HUES6 (cell line): ENCODE data around the gene PIK3CG.
"Not testable (repeated sequence)": the region's sequence is repeated elsewhere in the genome, so short reads cannot be mapped to it uniquely, and the experiment has no call there.

Source experiments
- H3K27ac ChIP-seq: 2 replicates; pipeline ENCODE4 v1.7.0; 2013; ENCODE audit warnings: low read depth, mild to moderate bottlenecking, low read length, inconsistent platforms
- H3K27me3 ChIP-seq: 2 replicates; pipeline ENCODE4 v1.6.1; 2013; ENCODE audit warnings: low read length; ENCODE audit not compliant: control insufficient read depth, insufficient read depth
- H3K36me3 ChIP-seq: 2 replicates; pipeline ENCODE4 v1.6.1; 2013; ENCODE audit warnings: low read length; ENCODE audit not compliant: control insufficient read depth, insufficient read depth
- H3K4me1 ChIP-seq: 2 replicates; pipeline ENCODE4 v1.6.1; 2013; ENCODE audit warnings: low read length; ENCODE audit not compliant: control insufficient read depth, insufficient read depth
- H3K4me3 ChIP-seq: 2 replicates; pipeline ENCODE4 v1.5.1; 2013; ENCODE audit warnings: low read depth, low read length
- H3K9ac ChIP-seq: one replicate; pipeline ENCODE4 v1.6.1; 2013; ENCODE audit warnings: mild to moderate bottlenecking, low read length
- H3K9me3 ChIP-seq: 2 replicates; pipeline ENCODE4 v1.6.1; 2013; ENCODE audit warnings: low read depth, low read length; ENCODE audit not compliant: control insufficient read depth, insufficient read depth

PIK3CG gene

DNA sequence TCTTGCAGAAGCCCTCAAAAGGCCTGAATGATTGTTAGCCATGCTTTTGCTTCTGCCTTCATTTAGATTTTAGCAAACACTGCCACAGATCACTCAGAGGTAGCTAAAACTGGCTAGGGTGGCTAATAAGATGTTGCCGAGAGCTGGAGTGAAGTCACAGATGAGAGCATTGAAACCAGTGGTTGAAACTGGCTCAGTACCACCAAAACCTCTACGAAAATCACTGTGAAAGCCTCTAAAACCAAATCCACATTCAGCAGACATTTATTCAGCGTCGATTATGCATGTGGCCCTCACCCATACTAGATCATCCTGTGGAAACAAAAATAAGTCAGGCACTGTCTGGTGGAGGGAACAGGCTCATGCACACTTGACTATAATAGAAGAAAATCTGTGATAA lies 50.8 kb downstream of the PIK3CG start:
- Histone ChIP-seq H3K27ac (no peak overlapping the region), H3K4me1 (no peaks in the 10 kb centered on the region), H3K4me3 (no peak overlapping the region), H3K36me3 (no peaks in the 10 kb centered on the region), H3K27me3 (no peaks in the 10 kb centered on the region), H3K9me3 (no peaks in the 10 kb centered on the region), H3K9ac (no peak overlapping the region)

GRCh38 chr7:106916679-106917078 lies 51.6 kb downstream of the PIK3CG start:
- Histone ChIP-seq H3K9ac (no peak overlapping the region), H3K9me3 (no peaks in the 10 kb centered on the region), H3K27me3 (no peaks in the 10 kb centered on the region), H3K4me3 (no peak overlapping the region), H3K36me3 (no peaks in the 10 kb centered on the region), H3K4me1 (no peaks in the 10 kb centered on the region), H3K27ac (no peak overlapping the region)

DNA sequence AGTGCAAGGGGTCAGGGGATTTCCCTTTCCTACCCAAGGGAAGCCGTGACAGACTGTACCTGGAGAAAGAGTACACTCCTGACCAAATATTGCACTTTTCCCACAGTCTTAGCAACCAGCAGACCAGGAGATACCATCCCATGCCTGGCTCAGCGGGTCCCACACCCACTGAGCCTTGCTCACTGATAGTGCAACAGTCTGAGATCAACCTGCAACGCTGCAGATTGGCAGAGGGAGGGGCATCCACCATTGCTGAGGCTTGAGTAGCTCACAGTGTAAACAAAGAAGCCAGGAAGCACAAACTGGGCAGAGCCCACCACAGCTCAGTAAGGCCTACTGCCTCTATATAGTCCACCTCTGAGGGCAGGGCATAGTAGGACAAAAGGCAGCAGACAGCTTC lies 53.9 kb downstream of the PIK3CG start:
- H3K9ac ChIP-seq: no peak overlapping the region
- H3K36me3 ChIP-seq: no peaks in the 10 kb centered on the region
- H3K27me3 ChIP-seq: no peaks in the 10 kb centered on the region
- H3K9me3 ChIP-seq: no peaks in the 10 kb centered on the region
- no peaks in the 10 kb centered on the region for H3K4me1 ChIP-seq
- H3K27ac ChIP-seq: no peak overlapping the region
- no peak overlapping the region for H3K4me3 ChIP-seq

- not testable (repeated sequence) for H3K36me3 ChIP-seq, H3K27ac ChIP-seq, H3K9me3 ChIP-seq, H3K9ac ChIP-seq, H3K4me1 ChIP-seq, H3K27me3 ChIP-seq, H3K4me3 ChIP-seq
Observed at GRCh38 chr7:106924468-106924867, 59.4 kb downstream of the PIK3CG start.

- Histone ChIP-seq H3K27me3 (no peaks in the 10 kb centered on the region), H3K27ac (no peak overlapping the region), H3K36me3 (no peaks in the 10 kb centered on the region), H3K4me3 (no peak overlapping the region), H3K9me3 (no peaks in the 10 kb centered on the region), H3K4me1 (no peaks in the 10 kb centered on the region), H3K9ac (no peak overlapping the region)
Observed at GRCh38 chr7:106926892-106927291, 61.8 kb downstream of the PIK3CG start.

DNA sequence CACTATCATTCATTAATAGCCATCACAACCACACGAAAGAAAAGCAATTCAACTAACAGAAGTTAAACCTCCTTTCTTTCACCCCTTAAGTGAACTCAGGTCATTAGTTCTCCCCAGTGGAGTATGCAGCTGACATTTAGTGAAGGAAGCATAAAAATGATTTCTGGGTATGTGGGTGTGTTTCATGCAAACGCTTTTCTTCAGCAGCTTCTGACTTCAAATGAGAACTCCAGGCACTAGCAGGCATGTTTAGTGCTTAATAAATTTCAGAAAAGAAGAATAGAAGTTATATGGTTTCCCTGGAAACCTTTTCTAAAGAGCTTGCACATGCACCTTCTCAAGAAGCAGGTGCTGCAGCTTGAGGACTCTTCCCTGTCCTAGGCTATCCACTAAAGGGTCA lies 62.5 kb downstream of the PIK3CG start:
- H3K4me3 ChIP-seq: no peak overlapping the region
- no peaks in the 10 kb centered on the region for H3K27me3 ChIP-seq
- no peak overlapping the region for H3K9ac ChIP-seq
- no peaks in the 10 kb centered on the region for H3K9me3 ChIP-seq
- H3K4me1 ChIP-seq: no peaks in the 10 kb centered on the region
- H3K36me3 ChIP-seq: no peaks in the 10 kb centered on the region
- H3K27ac ChIP-seq: no peak overlapping the region

DNA sequence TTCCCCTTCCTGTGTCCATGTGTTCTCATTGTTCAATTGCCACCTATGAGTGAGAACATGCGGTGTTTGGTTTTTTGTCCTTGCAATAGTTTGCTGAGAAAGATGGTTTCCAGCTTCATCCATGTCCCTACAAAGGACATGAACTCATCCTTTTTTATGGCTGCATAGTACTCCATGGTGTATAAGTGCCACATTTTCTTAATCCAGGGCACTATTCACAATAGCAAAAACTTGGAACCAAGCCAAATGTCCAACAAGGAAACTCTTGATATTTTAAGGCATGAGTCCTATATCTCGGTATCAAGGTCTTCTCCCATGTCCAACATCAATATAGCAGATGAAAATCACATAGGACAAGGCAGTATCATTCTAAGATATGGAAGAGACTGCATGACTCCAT lies 64.5 kb downstream of the PIK3CG start:
- not testable (repeated sequence) for H3K27ac ChIP-seq, H3K27me3 ChIP-seq, H3K4me3 ChIP-seq, H3K4me1 ChIP-seq, H3K9ac ChIP-seq, H3K9me3 ChIP-seq, H3K36me3 ChIP-seq

DNA sequence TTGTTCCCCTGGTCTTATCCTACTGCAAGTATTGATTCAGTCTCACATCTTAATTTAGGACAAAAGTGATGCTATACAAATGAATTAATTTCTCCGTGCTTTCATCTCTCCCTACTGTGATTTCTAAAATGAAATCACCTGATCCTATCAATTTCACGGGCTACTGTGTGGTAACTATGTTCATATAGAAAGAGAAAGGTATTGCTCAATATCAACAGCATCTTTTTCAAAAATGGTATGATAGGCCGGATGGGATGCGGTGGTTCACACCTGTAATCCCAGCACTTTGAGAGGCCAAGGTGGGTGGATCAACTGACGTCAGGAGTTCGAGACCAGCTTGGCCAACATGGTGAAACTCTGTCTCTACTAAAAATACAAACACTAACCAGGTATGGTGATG lies 71.2 kb downstream of the PIK3CG start:
- no peak overlapping the region for H3K9ac ChIP-seq
- H3K9me3 ChIP-seq: no peaks in the 10 kb centered on the region; the same call in 1 of the 2 replicates
- no peaks in the 10 kb centered on the region for H3K27me3 ChIP-seq
- no peak overlapping the region for H3K4me3 ChIP-seq
- no peaks in the 10 kb centered on the region for H3K4me1 ChIP-seq
- no peaks in the 10 kb centered on the region for H3K36me3 ChIP-seq
- no peak overlapping the region for H3K27ac ChIP-seq

GRCh38 chr7:106938122-106938521 lies 73.0 kb downstream of the PIK3CG start:
- H3K27me3 ChIP-seq, H3K9me3 ChIP-seq, H3K4me3 ChIP-seq, H3K9ac ChIP-seq, H3K27ac ChIP-seq, H3K4me1 ChIP-seq, H3K36me3 ChIP-seq: not testable (repeated sequence)

DNA sequence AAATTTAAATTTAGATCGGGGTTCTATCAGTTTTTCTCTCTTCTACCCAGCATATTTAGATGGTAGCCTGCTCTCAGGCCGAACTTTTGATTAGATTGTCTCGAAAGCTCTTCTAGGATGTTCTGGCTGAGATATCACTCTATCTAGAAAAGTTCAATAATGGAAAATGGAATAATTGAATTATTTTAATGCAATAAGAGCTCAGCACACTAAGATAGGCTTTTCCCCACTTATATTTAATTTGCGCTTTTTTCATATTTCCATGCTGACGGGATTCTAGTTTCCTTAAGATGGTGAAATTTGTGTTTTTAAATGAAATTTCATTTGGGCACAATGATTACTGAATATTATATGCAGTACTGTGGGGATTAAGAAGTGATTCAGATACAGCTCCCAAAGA lies 73.7 kb downstream of the PIK3CG start:
- Histone ChIP-seq H3K27me3 (no peaks in the 10 kb centered on the region), H3K9ac (no peak overlapping the region), H3K9me3 (no peaks in the 10 kb centered on the region; the same call in 1 of the 2 replicates), H3K27ac (no peak overlapping the region), H3K4me3 (no peak overlapping the region), H3K36me3 (no peaks in the 10 kb centered on the region), H3K4me1 (no peaks in the 10 kb centered on the region)

DNA sequence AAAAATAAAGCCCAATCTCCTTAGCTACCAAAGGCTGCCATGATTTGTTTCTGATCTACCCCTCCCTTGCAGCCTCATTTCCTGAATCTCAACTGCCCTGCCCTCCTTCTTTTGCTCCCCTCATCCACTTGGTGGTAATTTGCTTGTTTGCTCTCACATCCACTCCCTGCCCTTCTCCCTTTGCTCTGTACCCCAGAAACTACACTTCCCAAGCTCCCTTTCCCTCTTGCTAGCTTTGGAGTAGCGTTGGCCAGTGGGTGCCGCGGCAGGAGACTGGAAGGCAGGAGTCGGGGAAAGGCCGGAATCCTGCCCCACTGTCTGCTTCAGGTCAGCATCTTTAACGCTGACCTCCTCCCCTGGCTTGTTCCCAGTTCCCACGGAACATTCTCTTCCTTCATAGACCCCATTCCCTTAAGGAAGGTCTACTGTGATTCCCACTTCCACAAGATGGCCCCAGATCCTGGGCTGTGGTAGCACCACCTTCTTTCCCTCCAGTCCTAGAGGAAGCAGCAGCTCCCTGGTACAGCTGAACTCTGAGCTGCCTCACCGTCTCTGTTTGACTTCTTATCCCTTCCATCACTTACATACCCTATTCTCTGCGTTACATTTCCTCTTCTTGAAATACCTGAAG lies 79.1 kb downstream of the PIK3CG start:
- Histone ChIP-seq H3K4me3 (no peak overlapping the region), H3K36me3 (no peaks in the 10 kb centered on the region), H3K9me3 (no peaks in the 10 kb centered on the region; the same call in 1 of the 2 replicates), H3K9ac (no peak overlapping the region), H3K27me3 (no peaks in the 10 kb centered on the region), H3K27ac (no peak overlapping the region), H3K4me1 (peaks cover 26% of the 10 kb centered on the region; the same call in 1 of the 2 replicates)

- no peak overlapping the region for H3K27ac ChIP-seq
- no peaks in the 10 kb centered on the region for H3K27me3 ChIP-seq
- H3K36me3 ChIP-seq: no peaks in the 10 kb centered on the region
- peaks cover 26% of the 10 kb centered on the region; the same call in 1 of the 2 replicates for H3K4me1 ChIP-seq
- H3K9me3 ChIP-seq: no peaks in the 10 kb centered on the region
- no peak overlapping the region for H3K9ac ChIP-seq
- H3K4me3 ChIP-seq: no peak overlapping the region
Observed at GRCh38 chr7:106947244-106947728, 82.2 kb downstream of the PIK3CG start.
